Measurements from ENCODE around the gene HOXA6. TPM values are rescaled to one million over a fixed set of nuclear protein-coding genes. Genes with fewer than 3 reads are reported as not detected.

The HOXA6 gene
- total RNA-seq, 2 experiments from 2014 or later = 4.1 to 12.0 TPM

DNA sequence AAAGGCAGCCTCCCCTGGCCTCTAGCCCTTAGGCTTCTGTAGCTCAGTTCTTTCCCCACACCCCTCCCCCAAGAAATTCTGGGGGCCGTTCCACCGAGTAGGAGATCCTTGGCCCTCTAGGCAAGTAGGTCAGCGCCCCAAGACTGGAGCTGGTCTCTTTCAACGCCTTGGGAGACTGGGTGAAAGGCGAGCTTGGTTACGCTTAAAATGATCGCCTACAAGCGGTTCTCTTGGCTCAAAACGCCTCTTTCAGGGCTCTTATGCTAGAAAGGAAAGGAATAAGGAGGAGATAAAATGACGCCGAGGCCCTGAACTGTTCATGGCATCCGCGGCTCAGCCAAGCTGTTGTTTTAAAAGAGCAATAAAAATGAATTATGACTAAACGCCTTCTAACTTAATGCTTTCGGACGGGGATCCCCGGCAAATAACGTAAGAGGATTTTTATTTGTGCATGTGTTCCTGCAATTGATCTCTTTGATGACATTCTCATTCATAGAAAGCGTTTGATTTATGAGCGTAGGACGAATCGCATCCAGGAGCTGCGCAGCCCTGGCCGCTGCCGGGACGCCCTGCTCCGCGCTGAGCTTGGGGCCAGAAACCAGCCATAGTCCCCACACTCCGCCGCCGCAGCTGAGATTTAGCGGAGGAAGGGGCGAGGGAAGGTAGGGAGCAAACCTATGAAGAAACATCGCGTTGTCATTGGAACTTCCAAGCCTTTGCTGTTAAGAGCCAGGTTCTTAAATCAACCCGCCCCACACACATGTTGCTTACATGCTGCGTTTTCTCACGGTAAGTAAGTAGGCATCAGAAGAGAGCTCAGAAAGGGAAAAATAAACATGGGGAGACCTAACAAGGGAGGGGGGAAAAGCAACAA is 48.8 kb downstream of the HOXA6 start:
- H4K20me1 ChIP-seq (ENCODE audit: insufficient read depth, low read length) = peaks cover 5% of the 10 kb centered on the region; the same call in 1 of the 2 replicates
- no peak overlapping the region for H3K4me2 ChIP-seq (ENCODE audit: low read length)
- no peaks in the 10 kb centered on the region for H3K36me3 ChIP-seq (ENCODE audit: insufficient read depth, low read length)
- BruUV-seq (replicated peaks) = TSS peak; percentile 44
- ChIA-PET CTCF (ENCODE audit: unreplicated experiment) (no interaction called here), POLR2A (interaction anchor here (0.7 kb wide), 1 partner anchor 1839 kb away, joined by 3 read pairs; no protein-coding TSS in a partner anchor)
- no peak for DNase-seq (ENCODE audit: low spot score)
- H2AFZ ChIP-seq (ENCODE audit: low read length) = no peak overlapping the region
- no peaks in the 10 kb centered on the region for H3K9me2 ChIP-seq (ENCODE audit: insufficient read depth, low read length)
- H3K79me2 ChIP-seq (ENCODE audit: insufficient read depth, low read depth, low read length) = no peaks in the 10 kb centered on the region; the same call in 1 of the 2 replicates
- H3K9me3 ChIP-seq (ENCODE audit: low read length) = no peaks in the 10 kb centered on the region
- H3K4me1 ChIP-seq (ENCODE audit: insufficient read depth, low read length, poor library complexity, severe bottlenecking) = peaks cover 23% of the 10 kb centered on the region
- intact Hi-C loops (cut with micrococcal nuclease; ENCODE audit: unreplicated experiment) = no loop called here
- no peak overlapping the region for H3K4me3 ChIP-seq (ENCODE audit: low read depth, low read length, poor library complexity, severe bottlenecking)
- TF ChIP-seq CTCF (conservative IDR thresholded peaks at IDR 0.05; ENCODE audit: low read length) (no peak), EZH2phosphoT487 (IDR thresholded peaks at IDR 0.05; ENCODE audit: borderline replicate concordance, low read depth, low read length) (no peak)
- H3K27ac ChIP-seq (ENCODE audit: low read depth, low read length, poor library complexity, severe bottlenecking) = no peak overlapping the region

GRCh38 chr7:27097686-27098577 is 49.6 kb downstream of the HOXA6 start:
- no TSS peak for BruUV-seq (replicated peaks)
- DNase-seq (ENCODE audit: low spot score) = no peak
- no peaks in the 10 kb centered on the region for H3K9me3 ChIP-seq (ENCODE audit: low read length)

More at GRCh38 chr7:27097686-27098577, 49.6 kb downstream of the HOXA6 start:
- Histone ChIP-seq H4K20me1 (ENCODE audit: insufficient read depth, low read length) (peaks cover 5% of the 10 kb centered on the region; the same call in 1 of the 2 replicates), H3K27ac (ENCODE audit: low read depth, low read length, poor library complexity, severe bottlenecking) (no peak overlapping the region), H3K36me3 (ENCODE audit: insufficient read depth, low read length) (no peaks in the 10 kb centered on the region), H3K4me3 (ENCODE audit: low read depth, low read length, poor library complexity, severe bottlenecking) (peak overlapping the region; percentile 80), H3K79me2 (ENCODE audit: insufficient read depth, low read depth, low read length) (no peaks in the 10 kb centered on the region; the same call in 1 of the 2 replicates), H3K9me2 (ENCODE audit: insufficient read depth, low read length) (no peaks in the 10 kb centered on the region), H3K4me2 (ENCODE audit: low read length) (peak overlapping the region; percentile 98), H3K4me1 (ENCODE audit: insufficient read depth, low read length, poor library complexity, severe bottlenecking) (peaks cover 23% of the 10 kb centered on the region), H2AFZ (ENCODE audit: low read length) (peak overlapping the region; percentile 66; the same call in 1 of the 2 replicates)
- POLR2A ChIA-PET = interaction anchor here (0.7 kb wide), 1 partner anchor 246 kb away, joined by 3 read pairs; no protein-coding TSS in a partner anchor
- intact Hi-C loops (cut with micrococcal nuclease; ENCODE audit: unreplicated experiment) = loop anchor here (2.0 kb wide), 2 partner anchors 53 to 233 kb away; partner anchors contain the start of gene SKAP2
- TF ChIP-seq CTCF (conservative IDR thresholded peaks at IDR 0.05; ENCODE audit: low read length) (no peak), EZH2phosphoT487 (IDR thresholded peaks at IDR 0.05; ENCODE audit: borderline replicate concordance, low read depth, low read length) (no peak)
- CTCF ChIA-PET (ENCODE audit: unreplicated experiment) = no interaction called here
